HG03095 (cell line): ENCODE data around the gene ENTHD1.
"Not testable (repeated sequence)": the region's sequence is repeated elsewhere in the genome, so short reads cannot be mapped to it uniquely, and the experiment has no call there.

Experiments used
- ATAC-seq: cut with Tn5 transposase; IDR thresholded peaks from one replicate; pipeline ENCODE4 v1.9.1; 2021; ENCODE audit warnings: moderate library complexity; ENCODE audit not compliant: unreplicated experiment

Gene ENTHD1

GRCh38 chr22:39901565-39902146, 8.1 kb upstream of the ENTHD1 start:
- no peak for ATAC-seq

- ATAC-seq: peak; percentile 59
Measured at GRCh38 chr22:39900306-39901227, 7.0 kb upstream of the ENTHD1 start, which contains the start of gene GRAP2. GRAP2 (plus strand) TSS chr22:39901084; CDS start chr22:39947107, 46,023 bp downstream.

GRCh38 chr22:39898997-39899396, 5.4 kb upstream of the ENTHD1 start:
- ATAC-seq: peak; percentile 65

- no peak for ATAC-seq
Measured at GRCh38 chr22:39897841-39898240, 4.3 kb upstream of the ENTHD1 start.

GRCh38 chr22:39896313-39896996, 2.9 kb upstream of the ENTHD1 start:
- no peak for ATAC-seq

GRCh38 chr22:39895682-39896081, 2.1 kb upstream of the ENTHD1 start:
- no peak for ATAC-seq

GRCh38 chr22:39894554-39895092, 1.1 kb upstream of the ENTHD1 start:
- ATAC-seq: no peak

- ATAC-seq: not testable (repeated sequence)
Measured at GRCh38 chr22:39889924-39890323, 3.6 kb downstream of the ENTHD1 start.

- no peak for ATAC-seq
Measured at GRCh38 chr22:39883057-39883456, 10.5 kb downstream of the ENTHD1 start.

- ATAC-seq: no peak
Measured at GRCh38 chr22:39880722-39881121, 12.8 kb downstream of the ENTHD1 start.

GRCh38 chr22:39877079-39877845, 16.3 kb downstream of the ENTHD1 start:
- no peak for ATAC-seq

GRCh38 chr22:39875176-39875885, 18.2 kb downstream of the ENTHD1 start:
- ATAC-seq: not testable (repeated sequence)

- ATAC-seq: no peak
Measured at GRCh38 chr22:39873965-39874364, 19.6 kb downstream of the ENTHD1 start.

GRCh38 chr22:39872548-39872947, 21.0 kb downstream of the ENTHD1 start:
- ATAC-seq: no peak

GRCh38 chr22:39871008-39871798, 22.4 kb downstream of the ENTHD1 start:
- ATAC-seq: no peak

GRCh38 chr22:39869797-39870196, 23.8 kb downstream of the ENTHD1 start:
- not testable (repeated sequence) for ATAC-seq

GRCh38 chr22:39868741-39869140, 24.8 kb downstream of the ENTHD1 start:
- ATAC-seq: no peak

- peak; percentile 55 for ATAC-seq
Measured at GRCh38 chr22:39859903-39860588, 33.5 kb downstream of the ENTHD1 start.

- ATAC-seq: no peak
Measured at GRCh38 chr22:39856588-39856987, 37.0 kb downstream of the ENTHD1 start.
